ENCODE data around the gene SPCS1. TPM values are rescaled to one million over a fixed set of nuclear protein-coding genes. Genes with fewer than 3 reads are reported as not detected.

SPCS1 gene
- total RNA-seq (ENCODE audit: low replicate concordance) = 142 and 162 TPM in 2 replicates

GRCh38 chr3:52705688-52706686 lies at the start of gene SPCS1, which contains the start of gene GLT8D1:
TSS of gene SPCS1 (plus strand) at chr3:52706106. CDS start at chr3:52706247, 141 bp downstream.
TSS of gene GLT8D1 (minus strand) at chr3:52705791. CDS start at chr3:52700460, 5,331 bp downstream.
- no peaks in the 10 kb centered on the region for H3K27me3 ChIP-seq
- peak within 1 kb of the TSS; percentile 81 for H3K4me3 ChIP-seq
- peaks cover 68% of the 10 kb centered on the region for H3K79me2 ChIP-seq (ENCODE audit: low read depth)
- H3F3A ChIP-seq (ENCODE audit: low read depth) = peaks cover 35% of the 10 kb centered on the region
- no peaks in the 10 kb centered on the region for H3K9me3 ChIP-seq (ENCODE audit: low read depth)
- TF ChIP-seq CTCF (IDR thresholded peaks at IDR 0.05) (no peak), EZH2 (IDR thresholded peaks at IDR 0.05) (no peak), EZH2phosphoT487 (IDR thresholded peaks at IDR 0.05) (no peak)
- peak; percentile 95 for DNase-seq (ENCODE audit: low spot score)
- peak within 1 kb of the TSS; percentile 87 for H3K9ac ChIP-seq
- Mint-ChIP-seq H3K27me3 (ENCODE audit: insufficient read depth, low read depth) (peaks cover 8% of the 10 kb centered on the region), H3K27ac (peak within 1 kb of the TSS; percentile 95), H3K36me3 (peaks cover 9% of the 10 kb centered on the region), H3K4me1 (peaks cover 27% of the 10 kb centered on the region), H3K9me3 (no peaks in the 10 kb centered on the region), H3K4me3 (peak within 1 kb of the TSS; percentile 97)
- peak within 1 kb of the TSS; percentile 95 for H2AFZ ChIP-seq (replicated peaks)
- peaks cover 9% of the 10 kb centered on the region for H3K36me3 ChIP-seq
- H4K20me1 ChIP-seq (ENCODE audit: low read depth) = peaks cover 7% of the 10 kb centered on the region
- peaks cover 18% of the 10 kb centered on the region for H3K4me1 ChIP-seq
- H3K27ac ChIP-seq = peak within 1 kb of the TSS; percentile 49
- peak within 1 kb of the TSS; percentile 97 for H3K4me2 ChIP-seq

DNA sequence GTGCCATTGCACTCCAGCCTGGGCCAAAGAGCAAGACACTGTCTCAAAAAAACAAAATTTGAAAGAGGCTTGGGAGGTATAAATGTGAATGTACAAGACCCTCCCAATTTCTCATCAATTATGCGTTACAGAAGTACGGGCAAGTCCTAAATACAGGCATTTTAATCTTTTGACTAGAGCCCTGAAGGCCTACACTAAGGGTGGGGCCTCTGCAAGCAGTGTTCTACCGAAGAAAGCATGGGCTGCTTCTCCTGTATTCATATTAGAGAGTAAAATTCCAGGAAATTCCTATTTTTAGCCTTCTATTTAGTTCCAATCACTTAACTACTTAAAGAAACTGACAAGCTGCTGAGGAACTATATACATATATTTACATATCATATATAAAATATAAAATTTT lies 45.9 kb upstream of the SPCS1 start:
- no peaks in the 10 kb centered on the region for H3K9me3 Mint-ChIP-seq
- H3K4me3 ChIP-seq = no peak overlapping the region
- H3K4me1 Mint-ChIP-seq = no peaks in the 10 kb centered on the region
- H3F3A ChIP-seq (ENCODE audit: low read depth) = no peaks in the 10 kb centered on the region
- H3K36me3 ChIP-seq = peaks cover 10% of the 10 kb centered on the region
- peaks cover 30% of the 10 kb centered on the region for H3K36me3 Mint-ChIP-seq
- H3K27ac ChIP-seq = no peak overlapping the region
- no peaks in the 10 kb centered on the region for H3K9me3 ChIP-seq (ENCODE audit: low read depth)
- no peaks in the 10 kb centered on the region for H3K27me3 Mint-ChIP-seq (ENCODE audit: insufficient read depth, low read depth)
- H3K9ac ChIP-seq = no peak overlapping the region
- no peak for TF ChIP-seq EZH2 (IDR thresholded peaks at IDR 0.05)
- TF ChIP-seq EZH2phosphoT487 (IDR thresholded peaks at IDR 0.05) = no peak
- TF ChIP-seq CTCF (IDR thresholded peaks at IDR 0.05) = no peak
- H4K20me1 ChIP-seq (ENCODE audit: low read depth) = no peaks in the 10 kb centered on the region
- H3K79me2 ChIP-seq (ENCODE audit: low read depth) = no peaks in the 10 kb centered on the region
- H3K27me3 ChIP-seq = no peaks in the 10 kb centered on the region
- no peak overlapping the region for H3K4me3 Mint-ChIP-seq
- no peak overlapping the region for H3K27ac Mint-ChIP-seq
- DNase-seq (ENCODE audit: low spot score) = no peak
- no peak overlapping the region for H2AFZ ChIP-seq (replicated peaks)
- no peaks in the 10 kb centered on the region for H3K4me1 ChIP-seq
- H3K4me2 ChIP-seq = no peak overlapping the region

- Mint-ChIP-seq H3K4me1 (no peaks in the 10 kb centered on the region), H3K27me3 (ENCODE audit: insufficient read depth, low read depth) (no peaks in the 10 kb centered on the region), H3K27ac (no peak overlapping the region), H3K36me3 (peaks cover 28% of the 10 kb centered on the region), H3K9me3 (no peaks in the 10 kb centered on the region), H3K4me3 (no peak overlapping the region)
- no peaks in the 10 kb centered on the region for H3K9me3 ChIP-seq (ENCODE audit: low read depth)
- DNase-seq (ENCODE audit: low spot score) = no peak
- H3K79me2 ChIP-seq (ENCODE audit: low read depth) = no peaks in the 10 kb centered on the region
- H3K36me3 ChIP-seq = peaks cover 5% of the 10 kb centered on the region
- H3K27ac ChIP-seq = no peak overlapping the region
- TF ChIP-seq EZH2phosphoT487 (IDR thresholded peaks at IDR 0.05) (no peak), EZH2 (IDR thresholded peaks at IDR 0.05) (no peak), CTCF (IDR thresholded peaks at IDR 0.05) (no peak)
- no peak overlapping the region for H3K4me3 ChIP-seq
- H3K9ac ChIP-seq = no peak overlapping the region
- H3K4me2 ChIP-seq = no peak overlapping the region
- H3F3A ChIP-seq (ENCODE audit: low read depth) = no peaks in the 10 kb centered on the region
- H3K27me3 ChIP-seq = no peaks in the 10 kb centered on the region
- no peaks in the 10 kb centered on the region for H4K20me1 ChIP-seq (ENCODE audit: low read depth)
- H2AFZ ChIP-seq (replicated peaks) = no peak overlapping the region
- H3K4me1 ChIP-seq = no peaks in the 10 kb centered on the region
These were observed 42.8 kb upstream of the SPCS1 start for GRCh38 chr3:52663098-52663497.

Measured in neural progenitor cell (in vitro differentiated cells).